Measurements from ENCODE around the gene ACKR2.

DNA sequence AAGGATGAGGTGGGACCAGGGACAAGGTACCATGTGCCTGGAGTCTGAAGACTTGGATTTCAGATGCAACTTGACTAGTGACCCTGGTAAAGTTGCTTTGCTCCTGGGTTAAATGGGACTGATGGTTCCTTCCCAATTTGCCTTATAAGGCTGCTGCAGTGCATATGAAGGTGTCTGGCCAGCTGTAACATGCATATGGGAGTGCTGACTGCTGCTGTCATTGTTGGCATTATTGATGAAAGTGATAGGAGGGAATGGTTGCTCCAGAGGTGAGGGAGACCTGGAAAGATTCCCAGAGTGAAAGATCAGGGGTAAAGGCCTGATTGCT, 45.9 kb downstream of the ACKR2 start:
- TF ChIP-seq SOX6 (IDR thresholded peaks at IDR 0.05) (no peak), SOX6 (CRISPR knock-in tag; IDR thresholded peaks at IDR 0.05) (no peak), RAD21 (CRISPR knock-in tag; IDR thresholded peaks at IDR 0.05) (no peak), CHD2 (IDR thresholded peaks at IDR 0.05; ENCODE audit: low read depth, low read length) (no peak), RARG (CRISPR knock-in tag; IDR thresholded peaks at IDR 0.05; ENCODE audit: low read depth) (no peak), ZNF761 (CRISPR knock-in tag; conservative IDR thresholded peaks at IDR 0.05) (no peak), ZBTB8A (CRISPR knock-in tag; IDR thresholded peaks at IDR 0.05; ENCODE audit: borderline replicate concordance, low read depth) (no peak), RELA (CRISPR knock-in tag; IDR thresholded peaks at IDR 0.05) (no peak), BRCA1 (CRISPR knock-in tag; IDR thresholded peaks at IDR 0.05) (no peak), MTF2 (CRISPR knock-in tag; IDR thresholded peaks at IDR 0.05; ENCODE audit: borderline replicate concordance) (no peak), MYC (CRISPR knock-in tag; IDR thresholded peaks at IDR 0.05; ENCODE audit: borderline replicate concordance) (no peak), ETV6 (CRISPR knock-in tag; conservative IDR thresholded peaks at IDR 0.05) (no peak)
- TF ChIP-seq, protein P1, sequence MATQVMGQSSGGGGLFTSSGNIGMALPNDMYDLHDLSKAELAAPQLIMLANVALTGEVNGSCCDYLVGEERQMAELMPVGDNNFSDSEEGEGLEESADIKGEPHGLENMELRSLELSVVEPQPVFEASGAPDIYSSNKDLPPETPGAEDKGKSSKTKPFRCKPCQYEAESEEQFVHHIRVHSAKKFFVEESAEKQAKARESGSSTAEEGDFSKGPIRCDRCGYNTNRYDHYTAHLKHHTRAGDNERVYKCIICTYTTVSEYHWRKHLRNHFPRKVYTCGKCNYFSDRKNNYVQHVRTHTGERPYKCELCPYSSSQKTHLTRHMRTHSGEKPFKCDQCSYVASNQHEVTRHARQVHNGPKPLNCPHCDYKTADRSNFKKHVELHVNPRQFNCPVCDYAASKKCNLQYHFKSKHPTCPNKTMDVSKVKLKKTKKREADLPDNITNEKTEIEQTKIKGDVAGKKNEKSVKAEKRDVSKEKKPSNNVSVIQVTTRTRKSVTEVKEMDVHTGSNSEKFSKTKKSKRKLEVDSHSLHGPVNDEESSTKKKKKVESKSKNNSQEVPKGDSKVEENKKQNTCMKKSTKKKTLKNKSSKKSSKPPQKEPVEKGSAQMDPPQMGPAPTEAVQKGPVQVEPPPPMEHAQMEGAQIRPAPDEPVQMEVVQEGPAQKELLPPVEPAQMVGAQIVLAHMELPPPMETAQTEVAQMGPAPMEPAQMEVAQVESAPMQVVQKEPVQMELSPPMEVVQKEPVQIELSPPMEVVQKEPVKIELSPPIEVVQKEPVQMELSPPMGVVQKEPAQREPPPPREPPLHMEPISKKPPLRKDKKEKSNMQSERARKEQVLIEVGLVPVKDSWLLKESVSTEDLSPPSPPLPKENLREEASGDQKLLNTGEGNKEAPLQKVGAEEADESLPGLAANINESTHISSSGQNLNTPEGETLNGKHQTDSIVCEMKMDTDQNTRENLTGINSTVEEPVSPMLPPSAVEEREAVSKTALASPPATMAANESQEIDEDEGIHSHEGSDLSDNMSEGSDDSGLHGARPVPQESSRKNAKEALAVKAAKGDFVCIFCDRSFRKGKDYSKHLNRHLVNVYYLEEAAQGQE (IDR thresholded peaks at IDR 0.05; ENCODE audit: borderline replicate concordance in 1 of 2, low read depth in 1 of 2, low read length in 2 of 2), result no peak
- TF ChIP-seq, protein P2, sequence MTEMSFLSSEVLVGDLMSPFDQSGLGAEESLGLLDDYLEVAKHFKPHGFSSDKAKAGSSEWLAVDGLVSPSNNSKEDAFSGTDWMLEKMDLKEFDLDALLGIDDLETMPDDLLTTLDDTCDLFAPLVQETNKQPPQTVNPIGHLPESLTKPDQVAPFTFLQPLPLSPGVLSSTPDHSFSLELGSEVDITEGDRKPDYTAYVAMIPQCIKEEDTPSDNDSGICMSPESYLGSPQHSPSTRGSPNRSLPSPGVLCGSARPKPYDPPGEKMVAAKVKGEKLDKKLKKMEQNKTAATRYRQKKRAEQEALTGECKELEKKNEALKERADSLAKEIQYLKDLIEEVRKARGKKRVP (CRISPR knock-in tag; IDR thresholded peaks at IDR 0.05), result no peak
- TF ChIP-seq, protein P3, sequence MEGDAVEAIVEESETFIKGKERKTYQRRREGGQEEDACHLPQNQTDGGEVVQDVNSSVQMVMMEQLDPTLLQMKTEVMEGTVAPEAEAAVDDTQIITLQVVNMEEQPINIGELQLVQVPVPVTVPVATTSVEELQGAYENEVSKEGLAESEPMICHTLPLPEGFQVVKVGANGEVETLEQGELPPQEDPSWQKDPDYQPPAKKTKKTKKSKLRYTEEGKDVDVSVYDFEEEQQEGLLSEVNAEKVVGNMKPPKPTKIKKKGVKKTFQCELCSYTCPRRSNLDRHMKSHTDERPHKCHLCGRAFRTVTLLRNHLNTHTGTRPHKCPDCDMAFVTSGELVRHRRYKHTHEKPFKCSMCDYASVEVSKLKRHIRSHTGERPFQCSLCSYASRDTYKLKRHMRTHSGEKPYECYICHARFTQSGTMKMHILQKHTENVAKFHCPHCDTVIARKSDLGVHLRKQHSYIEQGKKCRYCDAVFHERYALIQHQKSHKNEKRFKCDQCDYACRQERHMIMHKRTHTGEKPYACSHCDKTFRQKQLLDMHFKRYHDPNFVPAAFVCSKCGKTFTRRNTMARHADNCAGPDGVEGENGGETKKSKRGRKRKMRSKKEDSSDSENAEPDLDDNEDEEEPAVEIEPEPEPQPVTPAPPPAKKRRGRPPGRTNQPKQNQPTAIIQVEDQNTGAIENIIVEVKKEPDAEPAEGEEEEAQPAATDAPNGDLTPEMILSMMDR (CRISPR knock-in tag; IDR thresholded peaks at IDR 0.05), result no peak; the same call in 1 of the 2 replicates
